ENCODE data around the gene CORO2B. TPM values are rescaled to one million over a fixed set of nuclear protein-coding genes. Genes with fewer than 3 reads are reported as not detected.

CORO2B gene
- total RNA-seq, 4 donors from 2014 or later: 0.70 to 9.1 (median 1.7) TPM

- H3K4me3 ChIP-seq: no peak overlapping the region
- H3K36me3 ChIP-seq: no peaks in the 10 kb centered on the region
- H3K27me3 ChIP-seq: no peaks in the 10 kb centered on the region
- peaks cover 0 to 7% (median 0%) of the 10 kb centered on the region in 4 donors for H3K4me1 ChIP-seq
- no peak for DNase-seq
- H3K9me3 ChIP-seq: no peaks in the 10 kb centered on the region
- no peak overlapping the region for H3K27ac ChIP-seq
- TF ChIP-seq POLR2A (IDR thresholded peaks at IDR 0.05) (no peak), CTCF (IDR thresholded peaks at IDR 0.05) (no peak)
Observed at GRCh38 chr15:68616397-68616796, 37.6 kb downstream of the CORO2B start.

GRCh38 chr15:68617001-68617400 lies 38.2 kb downstream of the CORO2B start:
- H3K27ac ChIP-seq: no peak overlapping the region
- no peak for TF ChIP-seq POLR2A (IDR thresholded peaks at IDR 0.05)
- TF ChIP-seq CTCF (IDR thresholded peaks at IDR 0.05): no peak
- H3K9me3 ChIP-seq: no peaks in the 10 kb centered on the region
- H3K4me1 ChIP-seq: peaks cover 0 to 7% (median 0%) of the 10 kb centered on the region in 4 donors
- H3K4me3 ChIP-seq: no peak overlapping the region
- no peaks in the 10 kb centered on the region for H3K27me3 ChIP-seq
- no peak for DNase-seq
- H3K36me3 ChIP-seq: no peaks in the 10 kb centered on the region

- no peak for DNase-seq
- no peak for TF ChIP-seq CTCF (IDR thresholded peaks at IDR 0.05)
- no peak for TF ChIP-seq POLR2A (IDR thresholded peaks at IDR 0.05)
- H3K27me3 ChIP-seq: no peaks in the 10 kb centered on the region
- no peaks in the 10 kb centered on the region for H3K36me3 ChIP-seq
- H3K4me1 ChIP-seq: peaks cover 0 to 7% (median 0%) of the 10 kb centered on the region in 4 donors
- no peaks in the 10 kb centered on the region for H3K9me3 ChIP-seq
- no peak overlapping the region for H3K27ac ChIP-seq
- H3K4me3 ChIP-seq: no peak overlapping the region
Observed at GRCh38 chr15:68617777-68618176, 39.0 kb downstream of the CORO2B start.

GRCh38 chr15:68618394-68618793 lies 39.6 kb downstream of the CORO2B start:
- no peak for DNase-seq
- Histone ChIP-seq H3K27me3 (no peaks in the 10 kb centered on the region), H3K9me3 (no peaks in the 10 kb centered on the region), H3K27ac (peak overlapping the region in 1 of 4 donors; percentile 27), H3K36me3 (no peaks in the 10 kb centered on the region), H3K4me1 (peaks cover 0 to 7% (median 0%) of the 10 kb centered on the region in 4 donors), H3K4me3 (no peak overlapping the region)
- TF ChIP-seq POLR2A (IDR thresholded peaks at IDR 0.05) (no peak), CTCF (IDR thresholded peaks at IDR 0.05) (no peak)

- no peak overlapping the region for H3K27ac ChIP-seq
Observed at GRCh38 chr15:68618908-68619698, 40.3 kb downstream of the CORO2B start.

More at GRCh38 chr15:68618908-68619698, 40.3 kb downstream of the CORO2B start:
- no peaks in the 10 kb centered on the region for H3K27me3 ChIP-seq
- TF ChIP-seq CTCF (IDR thresholded peaks at IDR 0.05) (no peak), POLR2A (IDR thresholded peaks at IDR 0.05) (no peak)
- no peaks in the 10 kb centered on the region for H3K36me3 ChIP-seq
- H3K4me1 ChIP-seq: peaks cover 0 to 7% (median 0%) of the 10 kb centered on the region in 4 donors
- no peak for DNase-seq
- no peak overlapping the region for H3K4me3 ChIP-seq
- no peaks in the 10 kb centered on the region for H3K9me3 ChIP-seq

All from Peyer's patch (tissue), 4 donors.